Body of pancreas (tissue), 4 donors: ENCODE measurements around the gene BCKDK.

Source experiments
- POLR2A ChIP-seq, 3 donors: fragments of 450-650 bp; IDR thresholded peaks; one replicate each; pipeline ENCODE4 v1.6.1; 2016; ENCODE audit warnings: antibody characterized with exemption in 3 of 3, mild to moderate bottlenecking in 2 of 3
- TF ChIP-seq, protein P1 (sequence below), 7 experiments: fragments of 450-650 bp in 4 of 7; fragments of 200-600 bp in 3 of 7; sonication (generic) in 3 of 7; IDR thresholded peaks; one replicate each; pipeline ENCODE4 v1.5.1; 2016 to 2019; ENCODE audit warnings: antibody characterized with exemption in 7 of 7

- TF ChIP-seq POLR2A (IDR thresholded peaks at IDR 0.05): no peak
- TF ChIP-seq, protein P1, sequence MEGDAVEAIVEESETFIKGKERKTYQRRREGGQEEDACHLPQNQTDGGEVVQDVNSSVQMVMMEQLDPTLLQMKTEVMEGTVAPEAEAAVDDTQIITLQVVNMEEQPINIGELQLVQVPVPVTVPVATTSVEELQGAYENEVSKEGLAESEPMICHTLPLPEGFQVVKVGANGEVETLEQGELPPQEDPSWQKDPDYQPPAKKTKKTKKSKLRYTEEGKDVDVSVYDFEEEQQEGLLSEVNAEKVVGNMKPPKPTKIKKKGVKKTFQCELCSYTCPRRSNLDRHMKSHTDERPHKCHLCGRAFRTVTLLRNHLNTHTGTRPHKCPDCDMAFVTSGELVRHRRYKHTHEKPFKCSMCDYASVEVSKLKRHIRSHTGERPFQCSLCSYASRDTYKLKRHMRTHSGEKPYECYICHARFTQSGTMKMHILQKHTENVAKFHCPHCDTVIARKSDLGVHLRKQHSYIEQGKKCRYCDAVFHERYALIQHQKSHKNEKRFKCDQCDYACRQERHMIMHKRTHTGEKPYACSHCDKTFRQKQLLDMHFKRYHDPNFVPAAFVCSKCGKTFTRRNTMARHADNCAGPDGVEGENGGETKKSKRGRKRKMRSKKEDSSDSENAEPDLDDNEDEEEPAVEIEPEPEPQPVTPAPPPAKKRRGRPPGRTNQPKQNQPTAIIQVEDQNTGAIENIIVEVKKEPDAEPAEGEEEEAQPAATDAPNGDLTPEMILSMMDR (IDR thresholded peaks at IDR 0.05): no peak
These were observed 46.3 kb upstream of the BCKDK start for GRCh38 chr16:31061813-31062440.
